HFFc6 (cell line): ENCODE data around the gene LUZP2. TPM values are rescaled to one million over a fixed set of nuclear protein-coding genes. Genes with fewer than 3 reads are reported as not detected.

Experiments
- DNase-seq: peaks from one replicate; pipeline ENCODE4 v3.0.0-alpha.2; 2018
- H3K27ac Mint-ChIP-seq: 2 replicates; pipeline ENCODE4 v1.8.0; 2020; ENCODE audit warnings: mild to moderate bottlenecking, mixed read lengths
- H3K27me3 Mint-ChIP-seq: 2 replicates; pipeline ENCODE4 v1.8.0; 2021; ENCODE audit warnings: mild to moderate bottlenecking, moderate library complexity, mixed read lengths; ENCODE audit not compliant: insufficient read depth
- H3K36me3 Mint-ChIP-seq: 2 replicates; pipeline ENCODE4 v1.8.0; 2021; ENCODE audit warnings: low read depth, mixed read lengths
- H3K4me1 Mint-ChIP-seq: 2 replicates; pipeline ENCODE4 v1.8.0; 2020; ENCODE audit warnings: low read depth, mixed read lengths
- H3K4me3 Mint-ChIP-seq: 2 replicates; pipeline ENCODE4 v1.8.0; 2020; ENCODE audit warnings: mild to moderate bottlenecking, moderate library complexity, mixed read lengths
- H3K9me3 Mint-ChIP-seq: 2 replicates; pipeline ENCODE4 v1.8.0; 2020; ENCODE audit warnings: mild to moderate bottlenecking, mixed read lengths
- CTCF ChIP-seq: fragments of 200-600 bp; sonication (generic); IDR thresholded peaks from 2 replicates; pipeline ENCODE4 v1.5.0; 2021; ENCODE audit warnings: antibody characterized with exemption, mild to moderate bottlenecking
- total RNA-seq, 6 experiments: library from RNA; stranded (reverse); fragmentation: NEBNext Ultra II Directional; extraction: Animal tissue kit (Norgen Biotek cat#: 25700); gene quantifications; 2 replicates in 1 of 6; 3 replicates in 5 of 6; pipeline ENCODE4 v1.2.3, GENCODE V29; 2021

Gene LUZP2
- total RNA-seq, 6 experiments from 2014 or later, result not detected

GRCh38 chr11:24844406-24844805 lies 347.6 kb downstream of the LUZP2 start:
- H3K27ac Mint-ChIP-seq, result no peak overlapping the region
- DNase-seq, result no peak
- H3K27me3 Mint-ChIP-seq, result no peaks in the 10 kb centered on the region
- H3K9me3 Mint-ChIP-seq, result peaks cover 38% of the 10 kb centered on the region
- no peak for TF ChIP-seq CTCF
- no peak overlapping the region for H3K4me3 Mint-ChIP-seq
- H3K36me3 Mint-ChIP-seq, result no peaks in the 10 kb centered on the region
- H3K4me1 Mint-ChIP-seq, result no peaks in the 10 kb centered on the region

- Mint-ChIP-seq H3K4me1 (no peaks in the 10 kb centered on the region), H3K27me3 (no peaks in the 10 kb centered on the region), H3K27ac (no peak overlapping the region), H3K36me3 (peaks cover 3% of the 10 kb centered on the region; the same call in 1 of the 2 replicates), H3K9me3 (peaks cover 62% of the 10 kb centered on the region), H3K4me3 (no peak overlapping the region)
- no peak for DNase-seq
- no peak for TF ChIP-seq CTCF
Observed at GRCh38 chr11:24848857-24849256, 352.0 kb downstream of the LUZP2 start.

- no peak for TF ChIP-seq CTCF
- Mint-ChIP-seq H3K27me3 (no peaks in the 10 kb centered on the region), H3K4me1 (no peaks in the 10 kb centered on the region), H3K27ac (no peak overlapping the region), H3K36me3 (peaks cover 13% of the 10 kb centered on the region), H3K4me3 (no peak overlapping the region), H3K9me3 (peaks cover 42% of the 10 kb centered on the region)
- no peak for DNase-seq
Observed at GRCh38 chr11:24855951-24856350, 359.1 kb downstream of the LUZP2 start.

GRCh38 chr11:24859801-24860300 lies 363.0 kb downstream of the LUZP2 start:
- no peaks in the 10 kb centered on the region for H3K27me3 Mint-ChIP-seq
- no peak for DNase-seq
- no peak for TF ChIP-seq CTCF
- peaks cover 33% of the 10 kb centered on the region for H3K9me3 Mint-ChIP-seq
- no peaks in the 10 kb centered on the region for H3K4me1 Mint-ChIP-seq
- H3K36me3 Mint-ChIP-seq, result peaks cover 14% of the 10 kb centered on the region; the same call in 1 of the 2 replicates
- H3K4me3 Mint-ChIP-seq, result no peak overlapping the region
- no peak overlapping the region for H3K27ac Mint-ChIP-seq

- no peak overlapping the region for H3K27ac Mint-ChIP-seq
- no peaks in the 10 kb centered on the region for H3K4me1 Mint-ChIP-seq
- peaks cover 28% of the 10 kb centered on the region for H3K9me3 Mint-ChIP-seq
- TF ChIP-seq CTCF, result no peak
- no peak overlapping the region for H3K4me3 Mint-ChIP-seq
- H3K36me3 Mint-ChIP-seq, result peaks cover 14% of the 10 kb centered on the region; the same call in 1 of the 2 replicates
- DNase-seq, result no peak
- no peaks in the 10 kb centered on the region for H3K27me3 Mint-ChIP-seq
Observed at GRCh38 chr11:24861440-24861839, 364.6 kb downstream of the LUZP2 start.

- no peaks in the 10 kb centered on the region for H3K4me1 Mint-ChIP-seq
- no peak overlapping the region for H3K4me3 Mint-ChIP-seq
- H3K27ac Mint-ChIP-seq, result no peak overlapping the region
- H3K36me3 Mint-ChIP-seq, result no peaks in the 10 kb centered on the region
- TF ChIP-seq CTCF, result no peak
- DNase-seq, result no peak
- no peaks in the 10 kb centered on the region for H3K27me3 Mint-ChIP-seq
- H3K9me3 Mint-ChIP-seq, result peaks cover 17% of the 10 kb centered on the region
Observed at GRCh38 chr11:24866743-24867142, 369.9 kb downstream of the LUZP2 start.
